Activated gamma-delta T cell treated with Interleukin-2 at 50 U/mL for 16 hours (primary cell): ENCODE data around the gene NTF4.
"Not testable (repeated sequence)": the region's sequence is repeated elsewhere in the genome, so short reads cannot be mapped to it uniquely, and the experiment has no call there.

Experiments used
- DNase-seq: peaks from one replicate; pipeline ENCODE4 v3.0.0-alpha.2; 2020

NTF4 gene

GRCh38 chr19:49086296-49086695, 21.7 kb upstream of the NTF4 start:
- DNase-seq, result no peak

DNA sequence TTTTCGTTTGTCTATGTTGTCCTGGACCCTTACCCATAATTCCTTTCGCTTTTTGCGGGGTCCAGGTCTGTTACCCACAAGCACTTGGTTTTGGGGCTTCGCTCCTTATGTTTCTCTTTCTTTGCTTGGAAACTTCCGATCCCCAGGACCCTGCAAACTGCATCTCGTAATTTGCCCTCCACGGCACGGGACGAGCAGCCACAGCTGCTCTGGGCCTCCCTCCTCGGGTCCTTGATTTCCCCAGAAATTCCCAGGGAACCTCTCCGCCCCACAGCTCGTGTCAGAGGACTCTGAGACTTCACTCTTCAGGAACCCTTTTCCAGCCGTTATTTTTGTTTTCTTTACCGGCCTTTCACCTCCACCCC, 21.2 kb upstream of the NTF4 start:
- no peak for DNase-seq

DNA sequence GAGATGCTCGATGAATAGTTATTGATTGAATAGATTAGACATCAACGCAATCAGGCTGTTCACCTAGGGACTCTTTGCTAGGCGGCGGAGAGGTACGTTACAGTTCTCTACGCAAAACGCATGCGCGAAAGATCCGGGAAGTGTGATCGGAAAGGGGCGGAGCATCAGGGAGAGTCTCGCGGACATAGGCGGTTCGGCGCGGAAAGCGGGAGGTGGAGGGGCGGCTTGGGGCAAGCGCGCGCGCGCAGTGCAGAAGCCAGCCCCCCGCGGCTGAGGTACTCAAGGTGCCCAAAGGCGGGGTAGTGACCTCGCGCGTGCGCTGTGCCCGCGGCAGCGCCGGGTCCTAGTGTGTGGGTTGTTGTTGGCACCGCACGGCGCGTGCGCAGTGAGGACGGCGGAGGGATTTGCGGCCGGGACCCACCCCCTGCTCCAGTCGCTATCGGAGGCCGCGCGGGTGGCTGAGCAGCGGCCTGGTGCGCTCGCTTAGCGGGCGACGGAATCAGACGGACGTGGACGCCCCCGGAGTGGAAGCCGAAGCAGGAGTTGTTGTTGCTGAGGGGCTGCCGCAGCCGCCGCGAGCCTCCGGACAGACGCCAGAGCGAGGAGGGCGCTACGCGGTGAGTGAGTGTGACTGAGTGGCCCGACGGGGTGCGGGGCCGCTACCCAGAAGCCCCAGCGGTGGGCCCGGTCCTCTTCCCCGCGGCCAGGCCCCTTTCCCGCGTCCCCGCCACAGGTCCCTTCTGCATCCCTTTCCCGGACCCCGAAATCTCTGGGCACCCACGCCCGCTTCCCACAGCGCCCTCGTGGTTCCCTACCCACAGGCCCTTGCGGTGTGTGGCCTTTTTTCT, 20.6 kb upstream of the NTF4 start, which contains the start of gene SNRNP70:
SNRNP70 (plus strand) TSS at position 432 of the 848 bp plus-strand sequence. CDS start 964 bp downstream, outside the sequence.
- peak; percentile 99 for DNase-seq

- no peak for DNase-seq
These were observed 19.8 kb upstream of the NTF4 start for GRCh38 chr19:49084206-49085019.

GRCh38 chr19:49081273-49081672, 16.7 kb upstream of the NTF4 start:
- no peak for DNase-seq

GRCh38 chr19:49080392-49080791, 15.8 kb upstream of the NTF4 start:
- DNase-seq, result no peak

DNA sequence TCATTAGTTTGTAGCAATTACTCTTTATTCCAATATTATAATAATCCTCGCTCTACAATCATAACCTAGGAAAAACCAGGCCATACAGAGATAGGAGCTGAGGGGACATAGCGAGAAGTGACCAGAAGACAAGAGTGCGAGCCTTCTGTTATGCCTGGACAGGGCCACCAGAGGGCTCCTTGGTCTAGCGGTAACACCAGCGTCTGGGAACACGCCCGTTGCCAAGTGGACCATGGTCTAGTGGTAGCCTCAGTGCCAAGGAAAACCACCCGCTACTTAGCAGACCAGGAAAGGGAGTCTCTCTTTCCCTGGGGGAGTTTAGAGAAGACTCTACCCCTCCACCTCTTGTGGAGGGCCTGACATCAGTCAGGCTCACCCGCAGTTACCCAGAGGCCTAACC, 10.3 kb upstream of the NTF4 start:
- not testable (repeated sequence) for DNase-seq

GRCh38 chr19:49073514-49074378, 9.1 kb upstream of the NTF4 start:
- DNase-seq, result no peak

GRCh38 chr19:49071860-49072547, 7.4 kb upstream of the NTF4 start:
- DNase-seq, result no peak

DNA sequence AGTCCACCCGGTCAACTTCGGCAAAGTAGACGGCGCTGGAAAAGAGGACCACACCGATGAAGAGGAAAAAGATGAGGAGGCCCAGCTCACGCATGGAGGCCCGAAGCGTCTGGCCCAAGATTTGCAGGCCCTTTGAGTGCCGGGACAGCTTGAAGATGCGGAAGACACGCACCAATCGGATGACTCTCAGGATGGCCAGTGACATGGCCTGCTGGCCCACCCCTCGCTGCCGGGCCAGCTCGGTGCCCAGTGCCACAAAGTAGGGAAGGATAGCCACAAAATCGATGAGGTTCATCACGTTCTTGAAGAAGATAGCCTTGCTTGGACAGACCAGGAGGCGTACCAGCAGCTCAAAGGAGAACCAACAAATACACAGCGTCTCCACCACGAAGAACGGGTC, 5.8 kb upstream of the NTF4 start:
- no peak for DNase-seq

- DNase-seq, result no peak
These were observed 4.4 kb upstream of the NTF4 start for GRCh38 chr19:49069026-49069425.

DNA sequence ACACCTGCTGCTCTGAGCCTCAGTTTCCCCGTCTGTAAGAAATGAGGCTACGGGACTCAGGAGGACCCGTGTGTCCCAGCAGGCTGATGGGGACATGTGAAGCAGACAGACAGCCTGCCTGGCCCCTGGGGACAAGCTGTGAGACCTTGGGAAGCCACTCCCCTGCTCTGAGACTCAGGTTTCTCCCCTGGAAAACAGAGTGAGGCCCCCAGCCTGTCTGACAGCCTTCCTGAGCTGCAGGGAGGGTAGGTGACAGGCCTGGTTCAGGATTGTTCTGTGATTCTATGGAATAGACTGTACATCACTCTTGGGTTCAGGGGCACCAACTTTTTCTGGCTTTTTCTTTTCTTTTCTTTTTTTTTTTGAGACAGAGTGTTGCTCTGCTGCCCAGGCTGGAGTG, 2.9 kb upstream of the NTF4 start:
- DNase-seq, result no peak

GRCh38 chr19:49065905-49066512, 1.4 kb upstream of the NTF4 start:
- no peak for DNase-seq

DNA sequence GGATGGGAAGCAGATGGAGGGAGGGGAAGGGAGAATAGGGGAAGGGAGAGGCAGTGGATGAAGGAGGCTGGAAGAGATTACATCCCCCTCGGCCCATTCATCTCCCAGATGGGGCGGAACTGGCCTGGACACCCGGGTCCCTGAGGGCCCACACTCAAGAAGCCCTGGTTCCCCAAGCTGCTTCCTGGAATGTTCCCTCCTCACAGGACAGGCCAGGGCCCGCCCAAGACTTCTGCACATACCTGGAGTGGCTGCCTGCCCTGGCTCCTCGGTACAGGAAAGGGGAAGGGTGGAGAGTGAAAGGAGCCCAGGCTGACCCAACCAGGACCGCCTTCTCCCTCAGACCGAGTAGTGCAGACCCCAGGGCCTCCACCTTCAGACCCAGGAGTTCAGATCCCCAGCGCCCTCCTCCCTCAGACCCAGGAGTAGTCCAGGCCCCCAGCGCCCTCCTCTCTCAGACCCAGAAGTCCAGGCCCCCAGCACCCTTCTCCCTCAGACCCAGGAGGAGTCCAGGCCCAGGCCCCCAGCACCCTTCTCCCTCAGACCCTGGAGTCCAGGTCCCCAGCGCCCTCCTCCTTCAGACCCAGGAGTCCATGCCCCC, 489 bp downstream of the NTF4 start:
- no peak for DNase-seq

DNA sequence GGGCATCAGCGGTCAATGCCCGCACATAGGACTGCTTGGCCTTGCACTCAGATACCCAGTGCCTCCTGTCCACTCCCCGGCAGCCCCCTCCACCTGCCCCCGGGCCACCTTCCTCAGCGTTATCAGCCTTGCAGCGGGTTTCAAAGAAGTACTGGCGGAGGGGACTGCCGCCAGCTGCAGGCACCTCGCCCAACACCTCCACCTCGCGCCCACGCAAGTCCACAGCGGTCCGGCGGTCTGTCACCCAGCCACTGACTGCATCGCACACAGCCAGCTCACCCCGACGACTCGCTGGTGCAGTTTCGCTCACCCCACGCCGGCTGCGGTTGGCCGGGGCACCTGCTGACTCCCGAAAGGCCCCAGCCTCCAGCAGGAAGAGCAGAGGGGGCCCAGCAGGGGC, 3.2 kb downstream of the NTF4 start:
- no peak for DNase-seq

GRCh38 chr19:49061000-49061399, 3.6 kb downstream of the NTF4 start:
- DNase-seq, result no peak

GRCh38 chr19:49059053-49059452, 5.6 kb downstream of the NTF4 start:
- DNase-seq, result no peak

GRCh38 chr19:49058562-49058961, 6.1 kb downstream of the NTF4 start:
- DNase-seq, result no peak

DNA sequence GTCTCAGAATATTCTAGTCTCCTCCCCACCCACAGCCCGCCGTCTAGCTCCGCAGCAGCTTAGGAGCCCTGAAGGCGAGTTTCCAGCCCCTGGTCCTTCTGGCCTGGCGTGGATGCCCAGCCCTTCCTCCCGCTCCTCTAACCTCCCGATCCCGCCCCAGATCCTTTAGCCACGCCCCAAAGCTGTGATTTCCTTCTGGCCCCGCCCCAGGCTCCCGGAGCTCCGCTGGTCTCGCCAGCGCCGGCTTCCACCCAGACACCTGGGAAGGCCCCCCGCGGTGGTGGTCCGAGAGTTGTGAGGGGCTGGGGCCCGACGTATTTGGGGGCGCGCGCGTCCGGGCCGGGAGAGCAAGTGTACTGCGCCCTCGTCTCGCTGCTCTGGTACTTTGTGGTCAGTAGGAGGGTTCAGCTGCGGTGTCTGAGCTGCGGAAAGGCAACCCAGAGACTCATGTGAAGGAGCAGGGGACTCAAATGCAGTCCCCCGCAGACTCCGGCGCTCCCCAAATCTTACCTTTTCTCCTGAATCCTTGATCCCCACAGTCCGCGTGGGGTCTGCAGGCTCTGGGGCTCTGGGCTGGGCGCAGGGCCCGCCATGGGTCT, 6.9 kb downstream of the NTF4 start, which contains the start of gene CGB7:
CGB7 (minus strand) TSS at position 114 of the 599 bp plus-strand sequence. CDS start 2,374 bp downstream, outside the sequence.
- no peak for DNase-seq

GRCh38 chr19:49056902-49057596, 7.6 kb downstream of the NTF4 start:
- not testable (repeated sequence) for DNase-seq
